Measurements from ENCODE around the gene PTPA. TPM values are rescaled to one million over a fixed set of nuclear protein-coding genes. Genes with fewer than 3 reads are reported as not detected.

The PTPA gene
- total and polyA plus RNA-seq, 9 of the 15 experiments (the other 6 are each of a cell fraction or from before 2014, with no cell fraction given) = 1.7 to 121 (median 72.6) TPM

GRCh38 chr9:129139233-129139992 is 28.2 kb downstream of the PTPA start (continued):
- TF ChIP-seq MTF1 (CRISPR knock-in tag; IDR thresholded peaks at IDR 0.05; ENCODE audit: borderline replicate concordance) (no peak), GMEB1 (CRISPR knock-in tag; IDR thresholded peaks at IDR 0.05) (no peak), HOMEZ (CRISPR knock-in tag; IDR thresholded peaks at IDR 0.05) (no peak), NFE2L1 (tag; IDR thresholded peaks at IDR 0.05; ENCODE audit: borderline replicate concordance, low read depth) (no peak), BHLHE40 (IDR thresholded peaks at IDR 0.05; ENCODE audit: low read length) (0 out of 2 replicates have a peak, but pooled peaks have one; percentile 27), ATF6 (CRISPR knock-in tag; IDR thresholded peaks at IDR 0.05) (peak; percentile 63; the same call in 1 of the 2 replicates), L3MBTL2 (IDR thresholded peaks at IDR 0.05) (peak; percentile 86), PHF8 (IDR thresholded peaks at IDR 0.05; ENCODE audit: borderline replicate concordance, low read length) (no peak), ATF7 (IDR thresholded peaks at IDR 0.05) (0 out of 2 replicates have a peak, but pooled peaks have one; percentile 14), RBFOX2 (IDR thresholded peaks at IDR 0.05; ENCODE audit: low read depth, low read length) (peak; percentile 47; the same call in 1 of the 2 replicates), ZNF140 (CRISPR knock-in tag; IDR thresholded peaks at IDR 0.05) (no peak), TCFL5 (CRISPR knock-in tag; conservative IDR thresholded peaks at IDR 0.05) (no peak), ZBTB49 (CRISPR knock-in tag; IDR thresholded peaks at IDR 0.05; ENCODE audit: borderline replicate concordance) (no peak), SMAD4 (CRISPR knock-in tag; conservative IDR thresholded peaks at IDR 0.05) (peak; percentile 17; the same call in 1 of the 2 replicates), HMBOX1 (IDR thresholded peaks at IDR 0.05) (no peak), MCM3 (IDR thresholded peaks at IDR 0.05) (no peak), ILF3 (IDR thresholded peaks at IDR 0.05; ENCODE audit: borderline replicate concordance) (no peak)
